Esophagus muscularis mucosa (tissue), 4 donors: Measurements from ENCODE around the gene P4HB.

Experiments used
- CTCF ChIP-seq, 3 experiments: fragments of 200-600 bp in 2 of 3; fragments of 450-650 bp in 1 of 3; sonication (generic) in 2 of 3; IDR thresholded peaks; one replicate each; pipeline ENCODE4 v1.5.1; 2017 to 2019; ENCODE audit warnings: antibody characterized with exemption in 3 of 3, mild to moderate bottlenecking in 2 of 3, moderate library complexity in 1 of 3
- EP300 ChIP-seq: sonication (generic); formaldehyde crosslinking; IDR thresholded peaks from one replicate; pipeline ENCODE4 v1.6.1; 2017; ENCODE audit warnings: antibody characterized with exemption
- POLR2A ChIP-seq: fragments of 450-650 bp; IDR thresholded peaks from one replicate; pipeline ENCODE4 v1.6.1; 2017; ENCODE audit warnings: antibody characterized with exemption, moderate library complexity, mild to moderate bottlenecking, low read depth
- POLR2AphosphoS5 ChIP-seq, 2 donors: sonication (generic); formaldehyde crosslinking; IDR thresholded peaks; one replicate each; pipeline ENCODE4 v1.6.1; 2017; ENCODE audit warnings: antibody characterized with exemption in 2 of 2

GRCh38 chr17:81823820-81824550, 36.4 kb downstream of the P4HB start:
- TF ChIP-seq CTCF (IDR thresholded peaks at IDR 0.05) = no peak
- no peak for TF ChIP-seq POLR2A
- TF ChIP-seq POLR2AphosphoS5 (IDR thresholded peaks at IDR 0.05) = no peak
- no peak for TF ChIP-seq EP300
